Activated B cell treated with CpG ODN at 0.5 μM for 24 hours (primary cell): Measurements from ENCODE around the gene RAB17. TPM values are rescaled to one million over a fixed set of nuclear protein-coding genes. Genes with fewer than 3 reads are reported as not detected.

Source experiments
- ATAC-seq: fragments of 200-7000 bp; cut with Tn5 transposase; one replicate; pipeline ENCODE4 v1.10.0; 2021; ENCODE audit warnings: low read depth, mild to moderate bottlenecking, moderate library complexity
- CTCF ChIA-PET: fragments of 350-600 bp; sonication (Branson Sonifier 250); formaldehyde crosslinking; loops from one replicate; lab custom pipeline; 2021; ENCODE audit warnings: antibody characterized with exemption; lab: Charles Lee
- POLR2A ChIA-PET: fragments of 350-600 bp; sonication (Branson Sonifier 250); formaldehyde crosslinking; loops from one replicate; lab custom pipeline; 2021; ENCODE audit warnings: antibody characterized with exemption; lab: Charles Lee
- DNase-seq: peaks from one replicate; pipeline ENCODE4 v3.0.0; 2022
- H3K27ac Mint-ChIP-seq: one replicate; pipeline ENCODE4 v1.8.0; 2020; ENCODE audit warnings: mixed read lengths
- H3K27me3 Mint-ChIP-seq: one replicate; pipeline ENCODE4 v1.8.0; 2021; ENCODE audit warnings: mixed read lengths
- H3K36me3 Mint-ChIP-seq: one replicate; pipeline ENCODE4 v1.8.0; 2021; ENCODE audit warnings: low read depth, mixed read lengths
- H3K4me1 Mint-ChIP-seq: one replicate; pipeline ENCODE4 v1.8.0; 2021; ENCODE audit warnings: mixed read lengths
- H3K4me3 Mint-ChIP-seq: one replicate; pipeline ENCODE4 v1.8.0; 2020; ENCODE audit warnings: mild to moderate bottlenecking, mixed read lengths
- H3K9me3 Mint-ChIP-seq: one replicate; pipeline ENCODE4 v1.8.0; 2020; ENCODE audit warnings: mixed read lengths
- intact Hi-C: fragments of 100-400 bp; cut with micrococcal nuclease; formaldehyde crosslinking; loops from one replicate; pipeline ENCODE4 v1.15.1; 2024
- total RNA-seq: library from RNA; stranded (reverse); gene quantifications from 2 replicates; pipeline ENCODE4 v1.2.3, GENCODE V29; 2022
- TF ChIP-seq, protein P1 (sequence below): fragments of 200-600 bp; IDR thresholded peaks from one replicate; pipeline ENCODE4 v1.8.0; 2022; ENCODE audit warnings: antibody characterized with exemption, mild to moderate bottlenecking

The RAB17 gene
- total RNA-seq, 1 donor from 2014 or later = not detected

DNA sequence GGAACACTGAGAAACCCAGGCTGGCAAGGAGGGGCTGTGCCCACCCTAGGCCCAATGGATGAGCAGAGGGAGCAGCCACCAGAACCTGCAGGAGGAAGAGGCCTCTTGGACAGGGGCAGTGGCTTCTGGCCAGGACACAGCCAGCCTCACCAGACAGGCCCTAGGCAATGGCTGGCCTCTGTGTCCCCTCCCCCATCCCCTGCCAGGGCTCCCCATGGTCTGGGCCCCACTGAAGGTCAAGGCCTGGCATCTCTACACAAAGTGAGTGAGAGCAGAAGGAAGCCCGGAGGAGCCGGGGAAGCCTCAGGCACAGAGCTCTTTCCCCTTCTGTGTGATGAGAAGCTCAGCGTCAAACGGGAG, 17.8 kb downstream of the RAB17 start:
- TF ChIP-seq, protein P1, sequence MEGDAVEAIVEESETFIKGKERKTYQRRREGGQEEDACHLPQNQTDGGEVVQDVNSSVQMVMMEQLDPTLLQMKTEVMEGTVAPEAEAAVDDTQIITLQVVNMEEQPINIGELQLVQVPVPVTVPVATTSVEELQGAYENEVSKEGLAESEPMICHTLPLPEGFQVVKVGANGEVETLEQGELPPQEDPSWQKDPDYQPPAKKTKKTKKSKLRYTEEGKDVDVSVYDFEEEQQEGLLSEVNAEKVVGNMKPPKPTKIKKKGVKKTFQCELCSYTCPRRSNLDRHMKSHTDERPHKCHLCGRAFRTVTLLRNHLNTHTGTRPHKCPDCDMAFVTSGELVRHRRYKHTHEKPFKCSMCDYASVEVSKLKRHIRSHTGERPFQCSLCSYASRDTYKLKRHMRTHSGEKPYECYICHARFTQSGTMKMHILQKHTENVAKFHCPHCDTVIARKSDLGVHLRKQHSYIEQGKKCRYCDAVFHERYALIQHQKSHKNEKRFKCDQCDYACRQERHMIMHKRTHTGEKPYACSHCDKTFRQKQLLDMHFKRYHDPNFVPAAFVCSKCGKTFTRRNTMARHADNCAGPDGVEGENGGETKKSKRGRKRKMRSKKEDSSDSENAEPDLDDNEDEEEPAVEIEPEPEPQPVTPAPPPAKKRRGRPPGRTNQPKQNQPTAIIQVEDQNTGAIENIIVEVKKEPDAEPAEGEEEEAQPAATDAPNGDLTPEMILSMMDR = no peak
- no peak overlapping the region for H3K4me3 Mint-ChIP-seq
- H3K36me3 Mint-ChIP-seq = no peaks in the 10 kb centered on the region
- no peak overlapping the region for H3K27ac Mint-ChIP-seq
- DNase-seq = no peak
- H3K9me3 Mint-ChIP-seq = peaks cover 3% of the 10 kb centered on the region
- ChIA-PET POLR2A (no interaction called here), CTCF (interaction anchor here (0.6 to 5.6 kb wide), 19 partner anchors 8 to 419 kb away, joined by 3 to 119 read pairs (median 4); no protein-coding TSS in a partner anchor)
- no peak for ATAC-seq
- intact Hi-C loops = loop anchor here (1.0 to 2.0 kb wide), 5 partner anchors 60 to 172 kb away; no protein-coding TSS in a partner anchor
- no peaks in the 10 kb centered on the region for H3K4me1 Mint-ChIP-seq
- H3K27me3 Mint-ChIP-seq = peaks cover 15% of the 10 kb centered on the region

DNA sequence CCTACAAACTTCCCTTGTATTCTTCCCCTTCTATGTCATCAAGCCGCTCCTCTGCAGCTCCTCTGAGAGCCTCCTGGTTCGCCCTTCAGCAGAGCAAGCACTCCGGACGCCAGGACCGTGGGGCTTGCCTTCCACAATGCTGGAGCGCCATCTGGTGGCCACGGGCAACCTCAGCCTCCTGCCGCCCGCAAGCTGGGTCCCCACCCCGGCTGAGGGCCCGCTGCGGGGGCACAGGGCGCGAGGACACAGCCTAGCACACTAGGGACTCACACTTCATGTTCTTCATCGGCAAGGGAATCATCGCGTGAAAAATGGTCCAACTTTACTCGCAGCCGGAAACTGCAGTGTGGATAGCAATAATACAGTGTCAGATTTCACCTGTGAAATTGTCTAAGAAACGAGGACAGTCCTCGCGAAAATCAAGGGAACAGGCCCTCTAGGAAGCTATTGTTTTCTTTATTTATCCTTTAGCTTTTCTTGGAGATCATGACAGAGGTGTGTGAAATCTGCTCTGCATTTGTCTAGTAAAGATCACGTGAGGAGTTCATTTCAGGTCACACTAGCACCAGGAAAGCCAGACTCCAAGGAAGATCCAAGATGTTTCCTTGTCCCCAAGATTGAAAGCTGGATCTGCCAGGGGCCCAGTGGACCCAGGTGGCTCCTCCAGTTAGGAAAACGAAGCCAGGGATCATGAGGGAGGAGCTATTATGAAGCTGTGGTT, 18.4 kb downstream of the RAB17 start:
- POLR2A ChIA-PET = interaction anchor here (1.0 kb wide), 1 partner anchor 173 kb away, joined by 3 read pairs; no protein-coding TSS in a partner anchor
- TF ChIP-seq, protein P1 = peak; percentile 29
- Mint-ChIP-seq H3K36me3 (no peaks in the 10 kb centered on the region), H3K4me3 (no peak overlapping the region), H3K9me3 (peaks cover 3% of the 10 kb centered on the region), H3K27me3 (peaks cover 15% of the 10 kb centered on the region), H3K4me1 (no peaks in the 10 kb centered on the region), H3K27ac (no peak overlapping the region)
- intact Hi-C loops = loop anchor here (1.0 to 2.0 kb wide), 5 partner anchors 60 to 173 kb away; no protein-coding TSS in a partner anchor
- ATAC-seq (peak; percentile 96), DNase-seq (peak; percentile 78)
- CTCF ChIA-PET = interaction anchor here (0.6 to 5.6 kb wide), 32 partner anchors 9 to 848 kb away, joined by 3 to 119 read pairs (median 4); no protein-coding TSS in a partner anchor

DNA sequence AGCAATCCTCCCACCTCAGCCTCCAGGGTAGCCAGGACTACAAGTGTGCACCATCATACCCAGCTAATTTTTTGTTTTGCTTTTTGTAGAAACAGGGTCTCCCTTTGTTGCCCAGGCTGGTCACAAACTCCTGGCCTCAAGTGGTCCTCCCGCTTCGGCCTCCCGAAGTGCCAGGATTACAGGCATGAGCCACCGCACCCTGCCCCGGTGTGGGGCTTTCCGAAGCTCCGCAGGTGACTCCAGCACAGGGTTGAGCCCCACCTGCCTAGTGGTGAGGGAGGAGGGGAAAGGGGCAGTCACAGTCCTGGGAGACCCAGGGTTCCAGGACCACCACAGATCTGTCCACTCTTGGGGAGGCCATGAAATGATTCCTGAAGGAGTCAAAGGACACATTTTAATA, 19.0 kb downstream of the RAB17 start:
- no peak for ATAC-seq
- intact Hi-C loops = no loop called here
- DNase-seq = no peak
- Mint-ChIP-seq H3K9me3 (peaks cover 3% of the 10 kb centered on the region), H3K27ac (no peak overlapping the region), H3K36me3 (no peaks in the 10 kb centered on the region), H3K27me3 (peaks cover 11% of the 10 kb centered on the region), H3K4me3 (no peak overlapping the region), H3K4me1 (no peaks in the 10 kb centered on the region)
- TF ChIP-seq, protein P1 = no peak
- ChIA-PET CTCF (interaction anchor here (0.6 to 5.6 kb wide), 27 partner anchors 9 to 847 kb away, joined by 3 to 119 read pairs (median 4); no protein-coding TSS in a partner anchor), POLR2A (interaction anchor here (1.0 kb wide), 1 partner anchor 173 kb away, joined by 3 read pairs; no protein-coding TSS in a partner anchor)

DNA sequence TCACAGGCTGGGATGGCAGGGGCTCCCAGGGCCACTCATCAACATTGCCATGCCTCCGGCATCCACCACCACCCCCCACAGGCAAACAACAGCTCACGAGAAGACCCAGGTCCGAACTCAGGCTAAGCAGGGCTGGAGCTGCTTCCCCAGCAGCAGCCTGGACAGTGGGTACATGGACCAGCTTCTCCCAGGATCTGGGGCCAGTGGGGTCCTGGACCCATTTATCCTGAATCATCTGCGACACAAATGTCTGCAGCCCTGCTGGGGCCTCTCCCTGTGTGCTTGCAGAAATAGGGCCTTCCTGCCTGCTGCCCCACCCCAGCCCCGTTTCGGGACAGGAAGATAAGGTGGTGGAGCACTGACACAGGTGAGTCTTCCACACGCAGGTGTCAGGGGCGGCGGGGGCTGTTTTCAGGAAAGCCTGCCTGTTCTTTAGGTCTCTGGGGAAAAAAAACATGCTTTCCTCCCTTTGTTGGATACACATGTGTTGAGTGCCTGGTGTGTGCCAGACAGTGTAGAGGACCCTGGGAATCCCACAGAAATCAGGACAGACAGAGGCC, 19.7 kb downstream of the RAB17 start:
- TF ChIP-seq, protein P1 = no peak
- CTCF ChIA-PET = interaction anchor here (1.3 to 5.6 kb wide), 6 partner anchors 10 to 173 kb away, joined by 3 to 119 read pairs (median 10); no protein-coding TSS in a partner anchor

DNA sequence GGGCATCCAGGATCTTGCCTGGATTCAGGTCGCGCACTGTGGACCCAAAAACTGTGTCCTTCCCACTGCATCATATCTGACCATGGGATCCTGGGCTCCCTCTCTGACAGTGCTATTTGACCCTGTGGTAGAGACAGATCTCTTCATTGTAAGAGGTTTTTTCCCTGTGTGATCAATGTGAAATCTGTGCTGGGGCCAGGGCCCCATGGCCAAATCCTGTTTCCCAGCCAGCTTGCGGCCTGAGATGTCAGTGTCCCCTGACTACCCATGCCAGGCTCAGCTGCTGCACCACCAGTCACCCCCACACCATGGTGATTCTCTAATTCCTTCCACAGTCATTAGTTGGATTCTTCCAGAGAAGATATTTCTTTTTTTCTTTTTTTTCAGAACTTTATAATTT, 20.6 kb downstream of the RAB17 start:
- H3K27me3 Mint-ChIP-seq = peaks cover 9% of the 10 kb centered on the region

More for the DNA sequence above, 19.7 kb downstream of the RAB17 start:
- Mint-ChIP-seq H3K27ac (no peak overlapping the region), H3K27me3 (peaks cover 9% of the 10 kb centered on the region), H3K36me3 (no peaks in the 10 kb centered on the region), H3K4me3 (no peak overlapping the region), H3K4me1 (no peaks in the 10 kb centered on the region), H3K9me3 (peaks cover 3% of the 10 kb centered on the region)
- POLR2A ChIA-PET = interaction anchor here (1.0 kb wide), 1 partner anchor 174 kb away, joined by 3 read pairs; no protein-coding TSS in a partner anchor
- no peak for DNase-seq
- no peak for ATAC-seq
- intact Hi-C loops = no loop called here

More for the DNA sequence above, 20.6 kb downstream of the RAB17 start:
- ATAC-seq = no peak
- Mint-ChIP-seq H3K4me3 (no peak overlapping the region), H3K27ac (no peak overlapping the region), H3K9me3 (peaks cover 3% of the 10 kb centered on the region), H3K4me1 (no peaks in the 10 kb centered on the region), H3K36me3 (no peaks in the 10 kb centered on the region)
- TF ChIP-seq, protein P1 = no peak
- CTCF ChIA-PET = interaction anchor here (1.7 to 5.6 kb wide), 3 partner anchors 9 to 57 kb away, joined by 4 to 119 read pairs (median 16); no protein-coding TSS in a partner anchor
- POLR2A ChIA-PET = no interaction called here
- intact Hi-C loops = no loop called here
- no peak for DNase-seq
